ENCODE measurements around the gene TCEA2.
"Not testable (repeated sequence)": the region's sequence is repeated elsewhere in the genome, so short reads cannot be mapped to it uniquely, and the experiment has no call there.

TCEA2 gene

DNA sequence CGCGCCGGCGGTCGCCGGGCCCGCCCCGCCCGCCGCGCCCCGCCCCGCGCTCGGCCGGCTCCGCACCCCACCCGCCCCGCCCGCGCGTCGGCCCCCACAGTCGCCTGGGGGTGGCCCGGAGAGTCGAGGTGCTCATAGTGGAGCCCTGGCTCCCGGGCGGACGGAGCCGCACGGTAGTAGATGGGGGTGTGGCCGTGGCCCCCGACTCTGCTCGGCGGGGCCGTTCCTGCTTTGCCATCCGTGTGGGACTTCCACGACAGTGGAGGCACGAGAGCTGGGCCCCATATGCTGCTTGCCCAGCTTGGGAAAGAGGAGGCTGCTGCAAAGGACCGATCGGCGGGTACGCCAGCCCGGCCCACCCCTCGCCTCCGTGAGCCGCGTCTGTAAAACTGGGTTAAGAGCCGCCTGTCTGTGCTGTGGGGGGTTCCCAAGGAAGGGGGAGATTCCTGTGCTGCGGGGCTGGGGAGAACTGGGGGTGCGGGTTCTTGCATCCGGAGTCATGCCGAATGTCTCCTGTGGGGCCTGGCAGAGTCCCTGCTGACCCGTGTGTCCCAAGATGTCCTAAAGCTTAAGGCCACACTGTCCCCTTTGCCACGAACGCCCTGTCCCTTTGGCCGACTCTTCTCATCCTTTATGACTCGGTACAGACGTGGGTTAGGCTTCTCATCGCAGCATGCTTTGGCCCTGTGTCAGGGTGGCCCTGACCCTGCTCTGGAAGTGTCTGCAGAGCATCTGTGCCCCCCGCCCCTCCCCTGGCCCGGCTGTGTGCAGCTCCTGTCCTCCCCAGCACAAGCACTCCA is 17.2 kb downstream of the TCEA2 start, which contains the start of gene OPRL1:
Gene OPRL1 (plus strand): TSS at position 70 of the 800 bp plus-strand sequence. CDS start 12,639 bp downstream, outside the sequence.
- DNase-seq: peak; percentile 64

DNA sequence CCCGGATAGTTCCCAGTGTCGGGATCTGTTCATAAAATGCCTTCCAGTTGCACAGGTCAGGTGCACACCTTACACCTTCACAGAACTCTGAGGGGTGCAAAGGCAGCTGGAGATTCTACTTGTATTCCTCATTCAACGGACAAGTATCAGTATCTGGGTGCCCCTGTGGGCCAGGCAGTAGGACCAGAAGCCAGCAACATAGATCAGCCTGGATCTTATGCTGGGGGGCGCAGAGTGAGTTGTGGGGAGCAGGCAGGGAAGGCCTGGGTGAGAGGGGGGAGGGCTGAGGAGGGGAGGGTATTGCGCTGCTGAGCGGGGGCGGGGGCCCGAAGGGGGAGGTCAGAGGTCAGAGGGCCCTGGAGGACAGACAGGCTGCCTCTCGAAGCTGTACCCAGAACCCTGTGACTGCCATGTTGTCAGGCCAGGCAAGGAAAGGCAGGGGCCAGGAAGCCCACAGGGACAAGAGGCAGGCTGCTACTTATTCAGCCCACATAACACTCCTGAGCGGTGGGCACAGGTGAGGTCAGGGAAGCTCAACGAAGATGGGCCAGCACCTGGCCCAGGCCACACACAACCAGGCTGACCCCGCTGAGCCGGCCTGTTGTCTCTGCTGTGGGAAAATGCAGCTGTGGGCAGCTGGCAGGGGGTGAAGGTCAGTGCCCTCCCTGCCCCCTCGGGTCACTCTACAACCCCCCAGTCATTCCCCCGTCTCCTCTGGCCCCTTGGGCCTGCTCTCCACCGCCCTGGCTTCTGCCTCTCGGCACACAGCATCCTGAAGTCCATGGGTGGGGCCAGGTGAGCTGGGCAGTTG is 18.0 kb downstream of the TCEA2 start:
- DNase-seq: no peak

DNA sequence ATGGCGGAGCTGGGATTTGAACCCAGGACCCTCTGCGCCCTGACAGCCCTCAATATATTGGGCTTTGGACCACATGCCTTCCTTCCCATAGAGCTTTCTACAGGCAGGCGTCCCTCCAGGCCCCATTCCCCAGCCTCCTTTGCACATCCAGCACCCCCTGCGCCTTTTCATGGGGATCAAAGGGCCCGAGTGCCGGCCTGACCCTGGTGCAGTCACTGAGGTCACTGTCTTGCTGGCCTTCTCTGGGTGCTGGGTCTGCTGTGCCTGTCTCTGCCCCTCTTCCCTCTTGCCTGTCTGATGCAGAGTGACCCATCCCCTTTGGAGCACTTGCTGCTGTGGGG is 18.6 kb downstream of the TCEA2 start:
- no peak for DNase-seq

DNA sequence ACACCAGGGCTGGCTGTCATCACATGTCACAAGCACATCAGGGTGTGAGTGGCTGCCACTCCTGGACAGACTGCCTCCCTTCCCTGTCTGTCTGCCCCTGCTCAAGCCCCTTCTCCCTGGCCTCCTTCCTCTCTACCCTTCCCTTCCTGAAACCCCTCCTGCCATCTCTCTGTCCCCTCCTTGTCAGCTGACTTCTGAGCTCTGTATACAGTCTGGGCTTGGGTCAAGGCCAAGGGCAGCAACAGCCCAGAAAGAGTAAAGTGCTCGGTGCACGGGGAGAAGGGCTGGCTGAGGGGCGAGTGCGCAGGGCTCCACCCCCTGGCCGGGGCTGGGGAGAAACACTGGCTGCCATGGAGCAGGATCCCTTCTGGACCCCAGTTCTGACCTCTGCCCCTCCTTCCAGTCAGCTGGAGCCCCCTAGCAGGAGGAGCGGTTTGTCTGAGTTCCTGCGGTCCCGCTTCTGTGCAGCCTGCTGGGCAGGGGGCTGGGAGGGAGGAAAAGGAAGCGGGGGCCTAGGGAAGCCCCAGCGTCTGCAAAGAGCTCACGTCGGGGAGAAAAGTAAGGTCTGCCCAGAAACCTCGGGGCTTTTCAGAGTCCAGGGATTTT is 19.2 kb downstream of the TCEA2 start:
- no peak for DNase-seq

DNA sequence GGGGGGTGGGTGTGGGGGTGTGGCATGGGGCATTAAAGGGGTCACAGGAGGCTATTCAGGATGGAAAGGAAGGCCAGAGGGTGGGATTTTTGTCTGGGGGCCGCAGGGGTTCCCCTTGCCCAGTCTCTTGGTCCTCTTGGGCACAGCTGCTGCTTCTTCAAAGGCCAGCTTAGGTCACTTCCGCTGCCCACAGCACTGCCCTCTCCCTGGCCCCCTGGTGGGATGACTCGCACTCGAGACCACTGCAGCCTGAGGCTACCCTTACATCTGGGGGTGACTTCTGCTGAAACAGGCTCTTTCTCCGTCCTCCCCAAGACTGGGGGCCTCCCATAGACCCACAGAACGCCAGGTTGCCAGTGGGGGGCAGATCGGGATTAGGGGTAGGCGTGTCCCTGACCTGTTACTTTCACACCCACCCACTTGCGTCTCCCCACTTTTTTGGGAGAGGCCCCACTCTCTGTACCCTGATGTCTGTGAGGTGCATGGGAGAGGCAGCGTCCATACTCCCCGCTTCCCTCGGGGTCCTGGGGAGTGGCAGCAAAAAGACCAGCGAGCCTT is 19.9 kb downstream of the TCEA2 start:
- no peak for DNase-seq

DNA sequence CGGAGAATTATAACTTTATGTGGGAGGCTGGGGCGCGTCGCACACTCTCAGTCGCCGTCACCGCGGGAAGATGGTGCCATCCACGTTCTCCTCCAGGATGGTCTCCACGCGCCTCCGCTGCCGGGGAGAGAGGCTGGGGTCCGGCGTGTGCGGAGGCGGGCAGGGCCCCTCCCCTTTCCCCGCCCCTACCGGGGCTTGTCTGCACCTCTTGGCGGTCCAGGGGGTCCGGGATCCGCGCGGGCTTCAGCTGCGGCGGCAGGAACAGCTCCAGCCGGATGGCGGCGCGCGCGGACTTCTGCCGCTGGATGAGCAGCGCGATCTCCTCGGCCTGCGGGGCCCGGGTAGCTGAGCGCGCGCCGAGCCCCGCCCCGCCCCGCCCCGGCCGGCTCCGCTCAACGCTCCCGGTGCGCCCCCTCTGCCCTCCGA is 20.4 kb downstream of the TCEA2 start:
- DNase-seq: peak; percentile 52

DNA sequence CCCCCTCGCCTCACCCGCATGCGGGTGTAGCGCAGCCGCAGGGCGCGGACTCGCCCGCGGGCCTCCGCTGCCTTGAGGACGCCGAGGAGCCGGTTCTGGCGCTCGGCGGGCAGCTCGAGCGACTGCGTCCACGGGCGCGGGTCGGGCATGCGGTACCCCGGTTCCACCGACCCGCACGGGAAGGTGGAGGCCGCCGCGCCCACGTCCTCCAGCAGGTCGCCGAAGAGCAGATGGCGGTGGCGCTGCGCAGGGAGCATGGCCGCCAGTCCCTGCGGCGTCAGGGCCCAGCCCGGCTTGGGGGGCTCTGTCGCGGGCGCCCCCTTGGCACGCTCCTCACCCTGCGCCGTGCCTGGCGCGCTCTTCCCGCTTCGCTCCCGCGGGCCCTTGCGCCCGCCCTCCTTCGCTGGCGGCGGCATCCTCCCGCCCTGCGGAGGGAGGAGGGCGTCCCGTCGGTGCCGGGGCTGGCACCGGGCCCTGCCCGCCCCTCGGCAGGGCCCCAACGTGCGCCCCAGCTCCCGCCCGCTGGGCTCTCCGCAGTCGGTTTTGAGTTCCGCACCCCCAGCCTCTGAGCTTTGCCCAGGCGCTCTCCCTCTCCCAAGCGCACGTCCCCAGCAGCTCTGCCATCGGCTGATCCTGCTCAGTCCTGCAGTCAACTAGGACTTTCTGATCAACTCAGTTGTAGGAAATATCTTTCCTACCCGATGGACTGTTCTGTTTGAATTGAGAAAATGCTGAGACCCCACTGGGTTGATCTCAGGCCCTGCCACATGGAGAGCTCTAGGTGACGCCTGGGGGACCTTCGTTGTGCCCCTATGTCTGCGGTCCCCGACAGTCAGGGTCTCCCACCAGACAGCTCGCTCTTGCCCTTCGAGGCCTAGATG is 21.0 kb downstream of the TCEA2 start, which contains the start of gene LKAAEAR1:
Gene LKAAEAR1 (minus strand): TSS at position 595 of the 881 bp plus-strand sequence. CDS start 179 bp downstream, at position 416.
- no peak for DNase-seq

DNA sequence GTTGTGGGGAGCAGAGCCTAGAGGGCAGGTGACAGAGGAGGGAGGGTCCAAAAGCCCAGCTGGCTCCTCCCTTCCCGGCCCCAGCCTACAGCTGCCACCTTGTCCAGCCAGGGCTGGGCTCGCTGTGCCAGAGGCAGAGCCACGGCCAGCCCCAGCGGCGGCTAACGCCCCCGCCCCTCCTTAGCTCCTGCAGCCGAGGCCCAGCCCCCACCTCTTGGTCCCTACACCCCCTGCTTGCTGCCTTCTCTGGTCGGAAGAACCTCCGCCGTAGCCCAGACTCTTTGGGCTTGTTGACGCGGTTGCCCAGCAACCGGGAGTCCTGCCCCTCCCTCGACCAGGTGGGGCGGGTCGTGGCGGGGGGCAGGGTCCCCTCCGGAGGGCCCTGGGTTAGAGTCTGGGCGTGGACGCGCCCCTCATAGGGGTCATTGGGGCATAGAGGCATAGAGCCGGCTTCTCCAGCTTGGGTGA is 21.7 kb downstream of the TCEA2 start:
- DNase-seq: no peak

DNA sequence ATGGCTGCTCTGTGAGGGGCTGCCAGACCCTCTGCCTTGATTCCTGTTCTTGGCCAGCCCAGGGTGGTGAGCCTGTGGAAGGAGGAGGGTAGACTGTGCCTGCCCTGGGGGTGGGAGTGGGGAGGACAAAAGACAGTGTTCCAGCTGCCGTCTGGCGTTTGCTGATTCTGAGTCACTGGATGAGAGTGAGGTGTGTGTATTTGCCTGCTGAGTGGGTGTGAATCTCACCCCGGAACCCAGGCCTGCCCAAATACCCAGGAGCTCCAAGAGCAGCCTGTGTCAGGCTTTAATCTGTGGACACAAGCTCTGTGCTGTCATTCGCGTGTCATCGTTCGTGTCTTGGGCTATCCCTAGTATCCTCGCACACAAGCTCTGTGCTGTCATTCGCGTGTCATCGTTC is 23.8 kb downstream of the TCEA2 start:
- DNase-seq: no peak

DNA sequence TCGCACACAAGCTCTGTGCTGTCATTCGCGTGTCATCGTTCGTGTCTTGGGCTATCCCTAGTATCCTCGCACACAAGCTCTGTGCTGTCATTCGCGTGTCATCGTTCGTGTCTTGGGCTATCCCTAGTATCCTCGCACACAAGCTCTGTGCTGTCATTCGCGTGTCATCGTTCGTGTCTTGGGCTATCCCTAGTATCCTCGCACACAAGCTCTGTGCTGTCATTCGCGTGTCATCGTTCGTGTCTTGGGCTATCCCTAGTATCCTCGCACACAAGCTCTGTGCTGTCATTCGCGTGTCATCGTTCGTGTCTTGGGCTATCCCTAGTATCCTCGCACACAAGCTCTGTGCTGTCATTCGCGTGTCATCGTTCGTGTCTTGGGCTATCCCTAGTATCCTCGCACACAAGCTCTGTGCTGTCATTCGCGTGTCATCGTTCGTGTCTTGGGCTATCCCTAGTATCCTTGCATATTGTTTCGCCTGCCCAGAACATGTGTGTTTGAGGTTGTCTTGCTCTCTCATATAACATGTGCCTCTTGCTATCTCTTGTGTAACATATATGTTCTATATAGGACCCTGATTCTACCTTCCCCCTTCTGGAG is 24.3 kb downstream of the TCEA2 start:
- DNase-seq: not testable (repeated sequence)

DNA sequence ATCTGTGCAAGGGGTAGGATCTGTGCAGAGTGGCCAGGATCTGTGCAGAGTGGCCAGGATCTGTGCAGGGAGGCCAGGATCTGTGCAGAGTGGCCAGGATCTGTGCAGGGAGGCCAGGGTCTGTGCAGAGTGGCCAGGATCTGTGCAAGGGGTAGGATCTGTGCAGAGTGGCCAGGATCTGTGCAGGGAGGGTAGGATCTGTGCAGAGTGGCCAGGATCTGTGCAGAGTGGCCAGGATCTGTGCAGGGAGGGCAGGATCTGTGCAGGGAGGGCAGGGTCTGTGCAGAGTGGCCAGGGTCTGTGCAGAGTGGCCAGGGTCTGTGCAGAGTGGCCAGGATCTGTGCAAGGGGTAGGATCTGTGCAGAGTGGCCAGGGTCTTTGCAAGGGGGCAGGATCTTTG is 25.6 kb downstream of the TCEA2 start:
- not testable (repeated sequence) for DNase-seq

DNA sequence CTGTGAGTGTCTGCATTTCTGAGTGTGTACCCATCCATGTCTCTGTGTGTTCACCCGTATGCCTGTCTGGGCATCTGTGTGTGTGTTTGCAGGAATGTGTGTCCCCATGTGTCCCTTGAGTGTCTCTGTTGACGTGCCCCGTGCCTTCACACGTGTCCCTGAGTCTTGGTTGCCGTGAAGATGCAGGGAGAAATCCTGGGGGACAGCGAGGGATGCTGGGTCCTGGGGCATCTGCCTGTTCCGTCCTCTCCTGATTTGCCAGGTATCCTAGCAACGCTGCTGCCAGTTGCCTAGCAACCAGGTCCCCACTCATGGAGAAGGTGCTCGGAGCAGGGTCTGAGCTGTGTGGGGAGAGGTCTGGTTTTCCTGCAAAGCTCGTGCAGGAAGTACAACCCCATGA is 27.2 kb downstream of the TCEA2 start:
- DNase-seq: no peak

DNA sequence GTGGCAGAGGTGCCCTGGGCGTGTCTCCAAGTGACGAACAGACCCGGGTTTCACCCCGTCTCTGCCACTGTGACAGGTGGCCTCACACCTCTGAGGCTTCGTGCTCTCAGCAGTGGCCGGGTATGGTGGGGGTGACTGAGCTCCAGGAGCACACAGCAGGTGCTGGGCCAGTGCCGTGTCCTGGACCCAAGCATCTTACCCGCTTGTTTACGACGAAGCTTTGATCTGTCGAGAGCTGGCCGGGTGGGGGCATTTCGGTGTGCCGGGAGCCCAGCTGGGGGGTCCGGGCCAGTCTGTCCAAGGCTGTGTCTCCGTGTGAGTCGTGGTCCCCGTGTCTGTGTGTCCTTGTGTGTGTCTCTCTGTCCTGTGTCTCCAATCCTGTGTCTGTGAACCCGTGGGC is 28.3 kb downstream of the TCEA2 start:
- DNase-seq: no peak

DNA sequence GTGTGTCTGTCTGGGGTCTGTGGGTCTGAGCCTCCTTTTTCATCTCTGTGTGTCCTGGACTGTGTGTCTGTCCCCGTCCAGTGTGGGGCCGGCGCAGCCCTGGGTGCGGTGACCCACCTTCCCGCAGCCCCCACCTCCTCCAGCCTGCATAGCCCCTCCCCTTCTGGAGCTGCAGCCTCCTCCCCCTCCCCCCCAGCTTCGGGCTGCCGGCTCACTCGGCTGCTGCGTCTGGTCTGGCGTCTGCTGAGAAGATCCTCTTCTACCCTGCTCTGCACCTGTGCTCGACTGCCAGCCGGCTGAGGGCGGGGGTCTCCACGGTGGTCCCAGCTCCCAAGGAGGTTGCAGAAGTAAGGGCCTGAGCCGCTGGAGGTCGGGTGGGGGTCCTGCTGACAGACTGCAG is 28.8 kb downstream of the TCEA2 start:
- DNase-seq: no peak

DNA sequence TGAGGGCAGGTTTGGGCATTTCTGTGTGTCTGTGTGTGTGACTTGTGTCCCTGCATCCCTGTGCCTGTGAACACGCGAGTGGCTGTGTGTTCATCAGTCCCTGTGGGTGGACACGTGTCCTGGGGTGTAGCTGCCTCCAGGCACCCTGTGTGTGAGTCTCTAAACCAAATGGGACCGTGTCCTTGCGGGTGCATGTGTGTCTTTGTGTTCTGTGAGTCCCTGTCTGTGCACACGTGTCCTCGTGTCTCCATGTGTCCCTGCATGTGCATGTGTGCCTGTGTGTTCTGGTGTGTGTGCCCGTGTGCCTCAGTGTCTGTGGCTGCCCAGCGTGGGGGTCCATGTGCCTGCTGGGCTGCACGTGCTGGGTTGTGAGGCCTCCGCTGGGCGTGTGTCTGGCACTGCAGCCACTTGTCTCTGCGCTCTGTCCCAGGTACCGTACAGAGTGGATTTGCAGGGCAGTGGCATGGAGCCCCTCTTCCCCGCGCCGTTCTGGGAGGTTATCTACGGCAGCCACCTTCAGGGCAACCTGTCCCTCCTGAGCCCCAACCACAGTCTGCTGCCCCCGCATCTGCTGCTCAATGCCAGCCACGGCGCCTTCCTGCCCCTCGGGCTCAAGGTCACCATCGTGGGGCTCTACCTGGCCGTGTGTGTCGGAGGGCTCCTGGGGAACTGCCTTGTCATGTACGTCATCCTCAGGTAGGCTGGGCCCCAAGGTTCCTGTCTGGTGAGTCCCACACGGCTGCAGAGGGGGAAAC is 29.4 kb downstream of the TCEA2 start:
- no peak for DNase-seq

DNA sequence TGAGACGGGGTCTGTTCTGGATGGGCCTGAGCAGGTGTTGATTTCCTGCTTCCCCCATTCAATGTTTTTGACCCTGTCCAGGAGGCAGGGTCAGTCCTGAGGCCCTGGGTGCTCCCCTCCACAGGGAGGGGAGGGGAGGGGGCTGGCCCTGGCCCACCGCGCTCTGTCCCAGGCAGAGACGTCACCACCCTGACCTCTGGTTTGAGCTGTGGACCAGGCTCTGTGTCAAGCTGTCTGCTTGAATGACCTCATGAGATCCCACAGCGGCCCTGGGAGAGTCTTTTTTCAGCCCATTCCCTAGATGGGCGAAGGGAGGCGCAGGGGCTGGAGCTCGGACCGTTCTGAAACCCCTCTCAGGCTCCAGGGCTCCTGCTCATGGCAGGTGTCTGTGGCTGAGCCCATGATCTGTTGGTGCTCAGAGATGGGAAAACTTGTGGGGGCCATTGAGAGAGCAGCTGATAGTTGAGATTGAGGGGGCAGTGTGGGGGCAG is 30.1 kb downstream of the TCEA2 start:
- DNase-seq: no peak

DNA sequence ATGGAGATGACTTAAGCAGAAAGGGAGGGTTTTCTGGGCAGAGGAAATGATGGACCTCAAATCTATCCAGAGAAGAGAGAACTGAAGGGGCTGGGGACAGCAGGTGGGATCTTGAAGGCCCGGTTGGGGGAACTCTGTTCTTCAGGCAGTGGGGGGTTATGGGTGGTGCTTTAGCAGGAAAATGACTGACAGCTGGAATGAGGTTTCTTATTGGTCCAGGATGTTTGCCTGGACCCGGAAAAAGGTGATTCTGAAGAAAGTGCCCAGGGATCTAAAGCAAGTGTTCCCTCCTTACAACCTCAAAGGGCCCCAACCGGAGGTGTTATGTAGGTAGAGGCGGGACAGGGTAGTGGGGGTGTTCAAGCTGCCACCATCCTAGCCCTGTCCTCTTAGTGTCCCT is 32.5 kb downstream of the TCEA2 start:
- no peak for DNase-seq

DNA sequence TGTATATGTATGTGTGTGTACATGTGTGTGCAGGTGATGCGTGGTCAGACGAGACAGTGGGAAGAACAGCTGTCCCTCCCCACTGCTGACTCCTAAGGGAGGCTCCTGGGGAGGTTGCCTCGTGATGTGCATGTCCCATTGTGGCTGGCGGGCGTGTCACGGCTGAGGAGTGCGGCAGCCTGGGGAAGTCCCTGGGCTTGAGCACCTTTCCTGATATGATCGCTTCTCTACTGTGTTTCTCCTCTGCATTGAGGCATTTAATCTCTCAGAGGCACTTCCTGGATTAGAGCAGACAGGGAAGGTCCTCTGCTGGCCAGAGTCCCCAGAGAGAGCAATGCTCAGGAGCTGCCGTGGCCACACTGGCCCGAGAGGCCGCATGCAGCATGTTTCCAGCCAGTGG is 32.9 kb downstream of the TCEA2 start:
- no peak for DNase-seq

DNA sequence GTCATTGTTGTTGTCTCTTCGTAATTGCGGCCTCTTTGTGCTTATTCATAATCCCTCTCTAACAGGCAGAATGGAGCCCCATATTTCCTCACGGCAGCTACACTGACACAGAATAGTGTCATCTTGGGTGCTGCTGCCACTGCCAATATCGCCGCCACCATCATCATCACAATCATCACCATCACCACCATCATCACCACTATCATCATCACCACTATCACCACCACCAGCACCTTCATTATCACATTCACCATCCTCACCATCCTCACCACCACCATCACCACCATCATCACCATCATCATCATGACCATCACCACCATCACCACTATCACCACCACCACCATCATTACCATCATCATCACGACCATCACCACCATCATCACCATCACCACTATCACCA is 33.5 kb downstream of the TCEA2 start:
- DNase-seq: no peak

DNA sequence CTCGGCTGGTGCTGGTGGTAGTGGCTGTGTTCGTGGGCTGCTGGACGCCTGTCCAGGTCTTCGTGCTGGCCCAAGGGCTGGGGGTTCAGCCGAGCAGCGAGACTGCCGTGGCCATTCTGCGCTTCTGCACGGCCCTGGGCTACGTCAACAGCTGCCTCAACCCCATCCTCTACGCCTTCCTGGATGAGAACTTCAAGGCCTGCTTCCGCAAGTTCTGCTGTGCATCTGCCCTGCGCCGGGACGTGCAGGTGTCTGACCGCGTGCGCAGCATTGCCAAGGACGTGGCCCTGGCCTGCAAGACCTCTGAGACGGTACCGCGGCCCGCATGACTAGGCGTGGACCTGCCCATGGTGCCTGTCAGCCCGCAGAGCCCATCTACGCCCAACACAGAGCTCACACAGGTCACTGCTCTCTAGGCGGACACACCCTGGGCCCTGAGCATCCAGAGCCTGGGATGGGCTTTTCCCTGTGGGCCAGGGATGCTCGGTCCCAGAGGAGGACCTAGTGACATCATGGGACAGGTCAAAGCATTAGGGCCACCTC is 35.5 kb downstream of the TCEA2 start:
- no peak for DNase-seq
